AG04450 (cell line): Measurements from ENCODE around the gene FNBP1. TPM values are rescaled to one million over a fixed set of nuclear protein-coding genes. Genes with fewer than 3 reads are reported as not detected.
"Not testable (repeated sequence)": the region's sequence is repeated elsewhere in the genome, so short reads cannot be mapped to it uniquely, and the experiment has no call there.

Source experiments
- CTCF ChIA-PET: fragments of 300-600, 350-600 bp; formaldehyde crosslinking; extraction: SDS; loops from one replicate; lab custom pipeline; 2022; ENCODE audit warnings: antibody characterized with exemption, inconsistent platforms; lab: Charles Lee
- POLR2A ChIA-PET: fragments of 350-600 bp; formaldehyde crosslinking; extraction: SDS; loops from one replicate; lab custom pipeline; 2021; ENCODE audit warnings: antibody characterized with exemption, inconsistent platforms; lab: Yijun Ruan, JAX
- DNase-seq: peaks from one replicate; pipeline ENCODE4 v3.0.0-alpha.2; 2011; ENCODE audit warnings: low read depth, low spot score
- H3K27ac ChIP-seq: one replicate; pipeline ENCODE4 v1.5.1; 2012; ENCODE audit warnings: low read depth, low read length, control low read depth
- H3K27me3 ChIP-seq: one replicate; pipeline ENCODE4 v1.6.0; 2012; ENCODE audit warnings: low read length; ENCODE audit not compliant: control insufficient read depth, insufficient read depth
- H3K4me3 ChIP-seq: 2 replicates; pipeline ENCODE4 v1.5.1; 2011; ENCODE audit warnings: mild to moderate bottlenecking, low read depth, low read length, control low read depth
- H3K9me3 ChIP-seq: 2 replicates; pipeline ENCODE4 v1.5.1; 2012; ENCODE audit warnings: low read length; ENCODE audit not compliant: control insufficient read depth, insufficient read depth
- CTCF ChIP-seq: IDR thresholded peaks from 2 replicates; pipeline ENCODE4 v1.5.1; 2011; ENCODE audit warnings: low read depth, low read length, control low read depth, inconsistent platforms
- polyA plus RNA-seq: library from polyadenylated mRNA; depleted of rRNA; stranded (reverse); fragments of >200 nt; gene quantifications from 2 replicates; pipeline ENCODE4 v1.2.3, GENCODE V29; 2011

The FNBP1 gene
- polyA plus RNA-seq, 1 experiment = 22.3 TPM

- POLR2A ChIA-PET = no interaction called here
- Histone ChIP-seq H3K4me3 (no peak overlapping the region), H3K9me3 (no peaks in the 10 kb centered on the region), H3K27ac (no peak overlapping the region), H3K27me3 (no peaks in the 10 kb centered on the region)
- no peak for DNase-seq
- CTCF ChIA-PET = no interaction called here
- TF ChIP-seq CTCF = no peak
These were observed 59.1 kb downstream of the FNBP1 start for GRCh38 chr9:129983891-129984290.

GRCh38 chr9:129981180-129981907 is 61.6 kb downstream of the FNBP1 start:
- TF ChIP-seq CTCF = no peak
- ChIA-PET CTCF (no interaction called here), POLR2A (interaction anchor here (0.6 kb wide), 1 partner anchor 219 kb away, joined by 4 read pairs; no protein-coding TSS in a partner anchor)
- H3K9me3 ChIP-seq = no peaks in the 10 kb centered on the region
- H3K27me3 ChIP-seq = no peaks in the 10 kb centered on the region
- DNase-seq = no peak
- H3K4me3 ChIP-seq = no peak overlapping the region
- H3K27ac ChIP-seq = no peak overlapping the region

- H3K4me3 ChIP-seq, DNase-seq, H3K27ac ChIP-seq, CTCF ChIA-PET, H3K27me3 ChIP-seq, POLR2A ChIA-PET, H3K9me3 ChIP-seq: not testable (repeated sequence)
These were observed 62.8 kb downstream of the FNBP1 start for GRCh38 chr9:129980224-129980623.

GRCh38 chr9:129979071-129979745 is 63.8 kb downstream of the FNBP1 start:
- no peak for DNase-seq
- ChIA-PET POLR2A (no interaction called here), CTCF (no interaction called here)
- H3K4me3 ChIP-seq = no peak overlapping the region
- H3K27ac ChIP-seq = no peak overlapping the region
- H3K9me3 ChIP-seq = no peaks in the 10 kb centered on the region
- no peak for TF ChIP-seq CTCF
- H3K27me3 ChIP-seq = no peaks in the 10 kb centered on the region

GRCh38 chr9:129972816-129973215 is 70.2 kb downstream of the FNBP1 start:
- H3K9me3 ChIP-seq = no peaks in the 10 kb centered on the region
- no peaks in the 10 kb centered on the region for H3K27me3 ChIP-seq
- ChIA-PET POLR2A (interaction anchor here (0.7 to 1.0 kb wide), 2 partner anchors 8 to 217 kb away, joined by 3 read pairs; no protein-coding TSS in a partner anchor), CTCF (interaction anchor here (0.6 to 1.0 kb wide), 2 partner anchors 27 to 86 kb away, joined by 3 to 6 read pairs; no protein-coding TSS in a partner anchor)
- DNase-seq = no peak
- TF ChIP-seq CTCF = no peak
- no peak overlapping the region for H3K27ac ChIP-seq
- H3K4me3 ChIP-seq = no peak overlapping the region
